Suprapubic skin (tissue), 4 donors: ENCODE measurements around the gene KLHL29. TPM values are rescaled to one million over a fixed set of nuclear protein-coding genes. Genes with fewer than 3 reads are reported as not detected.

ENCODE experiments used
- DNase-seq, 2 donors: peaks; one replicate each; pipeline ENCODE4 v3.0.0-alpha.2; 2019; ENCODE audit warnings: low spot score in 2 of 2
- H3K27ac ChIP-seq: fragments of 200-600 bp; sonication (generic); one replicate; pipeline ENCODE4 v1.5.1; 2019
- H3K27me3 ChIP-seq: fragments of 200-600 bp; sonication (generic); one replicate; pipeline ENCODE4 v1.5.1; 2019
- H3K36me3 ChIP-seq: fragments of 200-600 bp; sonication (generic); one replicate; pipeline ENCODE4 v1.5.1; 2019
- H3K4me1 ChIP-seq: fragments of 200-600 bp; sonication (generic); one replicate; pipeline ENCODE4 v1.5.1; 2019
- H3K4me3 ChIP-seq: fragments of 200-600 bp; sonication (generic); one replicate; pipeline ENCODE4 v1.5.1; 2019; ENCODE audit warnings: mild to moderate bottlenecking
- H3K9me3 ChIP-seq: fragments of 200-600 bp; sonication (generic); one replicate; pipeline ENCODE4 v1.5.1; 2019
- EP300 ChIP-seq: sonication (generic); formaldehyde crosslinking; IDR thresholded peaks from one replicate; pipeline ENCODE4 v1.6.1; 2017; ENCODE audit warnings: antibody characterized with exemption
- POLR2A ChIP-seq, 2 donors: fragments of 450-650 bp; IDR thresholded peaks; one replicate each; pipeline ENCODE4 v1.6.1; 2017; ENCODE audit warnings: antibody characterized with exemption in 2 of 2, mild to moderate bottlenecking in 2 of 2, moderate library complexity in 2 of 2
- POLR2AphosphoS5 ChIP-seq, 3 donors: sonication (generic); formaldehyde crosslinking; IDR thresholded peaks; one replicate each; pipeline ENCODE4 v1.6.1; 2017; ENCODE audit warnings: antibody characterized with exemption in 3 of 3
- WGBS: methylation state at CpG from one replicate; pipeline ENCODE4 v1.1.5; 2018; 5-methylcytosine and 5-hydroxymethylcytosine counted together
- total RNA-seq, 4 donors: library from RNA; depleted of rRNA; stranded (reverse); fragments of >200 nt; gene quantifications; one replicate each; pipeline ENCODE4 v1.1.0, GENCODE V29; 2016
- TF ChIP-seq, protein P1 (sequence below), 2 donors: fragments of 200-600 bp in 1 of 2; fragments of 450-650 bp in 1 of 2; sonication (generic) in 1 of 2; IDR thresholded peaks; one replicate each; pipeline ENCODE4 v1.5.1; 2016 to 2019; ENCODE audit warnings: antibody characterized with exemption in 2 of 2, mild to moderate bottlenecking in 1 of 2, moderate library complexity in 1 of 2

Gene KLHL29
- total RNA-seq, 4 donors from 2014 or later: 17.1 to 30.8 (median 20.7) TPM

- Histone ChIP-seq H3K36me3 (no peaks in the 10 kb centered on the region), H3K27ac (no peak overlapping the region), H3K4me3 (no peak overlapping the region), H3K27me3 (no peaks in the 10 kb centered on the region), H3K4me1 (no peaks in the 10 kb centered on the region), H3K9me3 (peaks cover 4% of the 10 kb centered on the region)
- TF ChIP-seq EP300: no peak
- TF ChIP-seq POLR2AphosphoS5 (IDR thresholded peaks at IDR 0.05): no peak
- no peak for TF ChIP-seq POLR2A (IDR thresholded peaks at IDR 0.05)
- TF ChIP-seq, protein P1, sequence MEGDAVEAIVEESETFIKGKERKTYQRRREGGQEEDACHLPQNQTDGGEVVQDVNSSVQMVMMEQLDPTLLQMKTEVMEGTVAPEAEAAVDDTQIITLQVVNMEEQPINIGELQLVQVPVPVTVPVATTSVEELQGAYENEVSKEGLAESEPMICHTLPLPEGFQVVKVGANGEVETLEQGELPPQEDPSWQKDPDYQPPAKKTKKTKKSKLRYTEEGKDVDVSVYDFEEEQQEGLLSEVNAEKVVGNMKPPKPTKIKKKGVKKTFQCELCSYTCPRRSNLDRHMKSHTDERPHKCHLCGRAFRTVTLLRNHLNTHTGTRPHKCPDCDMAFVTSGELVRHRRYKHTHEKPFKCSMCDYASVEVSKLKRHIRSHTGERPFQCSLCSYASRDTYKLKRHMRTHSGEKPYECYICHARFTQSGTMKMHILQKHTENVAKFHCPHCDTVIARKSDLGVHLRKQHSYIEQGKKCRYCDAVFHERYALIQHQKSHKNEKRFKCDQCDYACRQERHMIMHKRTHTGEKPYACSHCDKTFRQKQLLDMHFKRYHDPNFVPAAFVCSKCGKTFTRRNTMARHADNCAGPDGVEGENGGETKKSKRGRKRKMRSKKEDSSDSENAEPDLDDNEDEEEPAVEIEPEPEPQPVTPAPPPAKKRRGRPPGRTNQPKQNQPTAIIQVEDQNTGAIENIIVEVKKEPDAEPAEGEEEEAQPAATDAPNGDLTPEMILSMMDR (IDR thresholded peaks at IDR 0.05): no peak
- DNase-seq: no peak
Measured at GRCh38 chr2:23606968-23607367, 222.0 kb downstream of the KLHL29 start.

DNA sequence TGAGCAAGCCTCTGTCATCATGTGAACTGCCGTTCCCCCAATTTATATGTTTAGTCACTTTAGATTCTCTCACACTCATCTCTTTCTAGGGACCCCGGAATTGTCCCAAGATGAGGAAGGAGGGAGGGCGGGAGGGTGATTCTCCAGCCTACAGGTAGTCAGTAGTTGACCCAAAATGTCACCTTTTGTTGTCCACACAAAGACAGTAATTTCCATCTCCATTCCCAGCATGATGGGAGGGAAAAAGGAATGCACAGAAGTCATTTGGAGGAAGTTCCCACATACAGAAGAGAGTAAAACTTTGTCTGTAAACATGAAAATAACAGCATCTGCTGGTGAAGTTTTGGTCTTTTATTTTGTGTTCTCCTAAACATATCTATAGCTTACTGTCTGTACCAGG is 222.9 kb downstream of the KLHL29 start:
- 86% methylated on average over 3 of the region's 3 CpGs for WGBS
- Histone ChIP-seq H3K27me3 (no peaks in the 10 kb centered on the region), H3K36me3 (no peaks in the 10 kb centered on the region), H3K4me3 (no peak overlapping the region), H3K27ac (no peak overlapping the region), H3K9me3 (peaks cover 4% of the 10 kb centered on the region), H3K4me1 (no peaks in the 10 kb centered on the region)
- DNase-seq: no peak
- TF ChIP-seq EP300: no peak
- TF ChIP-seq POLR2AphosphoS5 (IDR thresholded peaks at IDR 0.05): no peak
- TF ChIP-seq POLR2A (IDR thresholded peaks at IDR 0.05): no peak
- TF ChIP-seq, protein P1 (IDR thresholded peaks at IDR 0.05): no peak

- Histone ChIP-seq H3K27me3 (no peaks in the 10 kb centered on the region), H3K4me1 (no peaks in the 10 kb centered on the region), H3K9me3 (peaks cover 4% of the 10 kb centered on the region), H3K36me3 (no peaks in the 10 kb centered on the region), H3K4me3 (no peak overlapping the region), H3K27ac (no peak overlapping the region)
- 97% methylated on average over 7 of the region's 7 CpGs for WGBS
- TF ChIP-seq POLR2AphosphoS5 (IDR thresholded peaks at IDR 0.05) (no peak), POLR2A (IDR thresholded peaks at IDR 0.05) (no peak), EP300 (no peak)
- TF ChIP-seq, protein P1 (IDR thresholded peaks at IDR 0.05): no peak
- DNase-seq: no peak
Measured at GRCh38 chr2:23609254-23609653, 224.3 kb downstream of the KLHL29 start.

DNA sequence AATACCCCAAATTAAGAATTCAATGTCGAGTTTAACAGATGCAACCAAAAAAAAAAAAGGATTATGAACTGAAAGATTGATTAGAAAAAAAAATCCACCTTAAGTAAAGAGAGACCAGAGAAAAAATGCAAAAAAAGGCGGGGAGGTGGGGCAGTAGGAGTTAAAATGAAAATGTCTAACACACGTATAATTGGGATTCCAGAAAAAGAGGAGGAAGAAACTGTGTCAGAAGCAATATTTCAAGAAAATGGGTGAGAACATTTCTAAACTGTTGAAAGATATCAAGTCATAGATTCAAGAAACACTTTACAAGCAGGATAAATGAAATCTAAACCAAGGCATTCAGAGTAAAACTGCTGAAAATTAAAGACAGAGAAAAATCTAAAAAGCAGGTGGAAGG is 226.9 kb downstream of the KLHL29 start:
- H3K9me3 ChIP-seq: peaks cover 4% of the 10 kb centered on the region
- H3K27ac ChIP-seq: no peak overlapping the region
- H3K36me3 ChIP-seq: no peaks in the 10 kb centered on the region
- TF ChIP-seq POLR2A (IDR thresholded peaks at IDR 0.05): no peak
- TF ChIP-seq, protein P1 (IDR thresholded peaks at IDR 0.05): no peak
- no peak for TF ChIP-seq POLR2AphosphoS5 (IDR thresholded peaks at IDR 0.05)
- WGBS: 91% methylated on average over 3 of the region's 3 CpGs
- H3K4me3 ChIP-seq: no peak overlapping the region
- H3K27me3 ChIP-seq: no peaks in the 10 kb centered on the region
- H3K4me1 ChIP-seq: peaks cover 3% of the 10 kb centered on the region
- DNase-seq: no peak

DNA sequence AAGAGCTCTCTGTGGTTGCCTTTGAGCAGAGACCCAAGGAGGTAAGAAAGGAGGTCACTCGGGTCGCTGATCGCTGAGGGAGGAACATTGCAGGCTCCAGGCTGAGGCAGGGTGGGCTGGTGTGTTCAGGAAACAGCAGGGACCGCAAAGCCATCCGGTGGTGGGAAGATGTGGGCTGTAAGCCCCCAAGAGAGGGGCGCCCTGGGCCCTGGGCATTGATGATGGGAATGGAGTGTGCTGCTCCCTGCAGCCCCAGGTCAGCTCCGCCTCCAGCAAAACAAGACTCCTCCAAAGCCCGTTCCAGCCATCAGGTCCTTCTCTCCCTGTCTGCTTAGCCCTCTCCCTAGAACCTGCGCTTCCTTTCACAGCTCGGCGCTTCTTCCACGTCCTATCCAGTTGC is 229.7 kb downstream of the KLHL29 start:
- Histone ChIP-seq H3K27ac (no peak overlapping the region), H3K4me1 (peaks cover 22% of the 10 kb centered on the region), H3K9me3 (peaks cover 4% of the 10 kb centered on the region), H3K36me3 (no peaks in the 10 kb centered on the region), H3K4me3 (no peak overlapping the region), H3K27me3 (no peaks in the 10 kb centered on the region)
- TF ChIP-seq EP300 (no peak), POLR2AphosphoS5 (IDR thresholded peaks at IDR 0.05) (no peak), POLR2A (IDR thresholded peaks at IDR 0.05) (no peak)
- TF ChIP-seq, protein P1 (IDR thresholded peaks at IDR 0.05): no peak
- WGBS: 81% methylated on average over 12 of the region's 12 CpGs
- DNase-seq: no peak
